Measurements from ENCODE around the gene MMP25. TPM values are rescaled to one million over a fixed set of nuclear protein-coding genes. Genes with fewer than 3 reads are reported as not detected.

Gene MMP25
- total and polyA plus RNA-seq, 9 of the 15 experiments (the other 6 are each of a cell fraction or from before 2014, with no cell fraction given), result 0.03 to 0.04 TPM; not detected in 7

- TF ChIP-seq BRF2 (IDR thresholded peaks at IDR 0.05; ENCODE audit: borderline replicate concordance, insufficient read depth, insufficient read length), result no peak
- TF ChIP-seq MGA (IDR thresholded peaks at IDR 0.05), result no peak
- no peak for TF ChIP-seq TARDBP (IDR thresholded peaks at IDR 0.05)
- TF ChIP-seq ZNF57 (CRISPR knock-in tag; IDR thresholded peaks at IDR 0.05), result no peak
- no peak for TF ChIP-seq AFF4 (CRISPR knock-in tag; IDR thresholded peaks at IDR 0.05)
- no peak for TF ChIP-seq YY1 (IDR thresholded peaks at IDR 0.05; ENCODE audit: borderline replicate concordance in 1 of 3, control insufficient read depth in 1 of 3, extremely low read depth in 1 of 3, insufficient read depth in 3 of 3, insufficient read length in 1 of 3, insufficient replicate concordance in 2 of 3, low read depth in 1 of 3, low read length in 2 of 3)
- TF ChIP-seq CAMTA2 (CRISPR knock-in tag; conservative IDR thresholded peaks at IDR 0.05), result no peak
These were observed 24.7 kb upstream of the MMP25 start (continued) for GRCh38 chr16:3021449-3022207.

All from K562 (cell line).